GM19395 (cell line): ENCODE data around the gene GON7.
"Not testable (repeated sequence)": the region's sequence is repeated elsewhere in the genome, so short reads cannot be mapped to it uniquely, and the experiment has no call there.

Experiments used
- ATAC-seq: cut with Tn5 transposase; IDR thresholded peaks from one replicate; pipeline ENCODE4 v1.9.1; 2021; ENCODE audit warnings: mild to moderate bottlenecking, moderate library complexity; ENCODE audit not compliant: unreplicated experiment

Gene GON7

GRCh38 chr14:93206793-93207467 lies at the start of gene GON7, which contains the start of gene UBR7:
Gene GON7 (minus strand): TSS chr14:93207065. CDS start chr14:93207037, 28 bp downstream.
Gene UBR7 (plus strand): TSS chr14:93207256. CDS start chr14:93207292, 36 bp downstream.
- ATAC-seq, result peak; percentile 83

- no peak for ATAC-seq
Measured at GRCh38 chr14:93249128-93249831, 42.4 kb upstream of the GON7 start.

GRCh38 chr14:93246534-93246933 lies 39.7 kb upstream of the GON7 start:
- no peak for ATAC-seq

- ATAC-seq, result no peak
Measured at GRCh38 chr14:93245764-93246420, 39.0 kb upstream of the GON7 start.

GRCh38 chr14:93240678-93241000 lies 33.8 kb upstream of the GON7 start:
- ATAC-seq, result no peak

GRCh38 chr14:93239869-93240677 lies 33.2 kb upstream of the GON7 start:
- no peak for ATAC-seq

- no peak for ATAC-seq
Measured at GRCh38 chr14:93234798-93235197, 27.9 kb upstream of the GON7 start.

- ATAC-seq, result not testable (repeated sequence)
Measured at GRCh38 chr14:93233078-93233477, 26.2 kb upstream of the GON7 start.

GRCh38 chr14:93232159-93232558 lies 25.3 kb upstream of the GON7 start:
- ATAC-seq, result no peak

- ATAC-seq, result no peak
Measured at GRCh38 chr14:93231129-93231979, 24.5 kb upstream of the GON7 start.

GRCh38 chr14:93230539-93230938 lies 23.7 kb upstream of the GON7 start:
- no peak for ATAC-seq

GRCh38 chr14:93228550-93228949 lies 21.7 kb upstream of the GON7 start:
- no peak for ATAC-seq

- ATAC-seq, result no peak
Measured at GRCh38 chr14:93223565-93223964, 16.7 kb upstream of the GON7 start.

- ATAC-seq, result no peak
Measured at GRCh38 chr14:93220509-93220908, 13.6 kb upstream of the GON7 start.

- ATAC-seq, result peak; percentile 65
Measured at GRCh38 chr14:93219103-93219726, 12.3 kb upstream of the GON7 start.

- no peak for ATAC-seq
Measured at GRCh38 chr14:93214598-93214997, 7.7 kb upstream of the GON7 start.

- ATAC-seq, result peak; percentile 76
Measured at GRCh38 chr14:93212432-93212831, 5.6 kb upstream of the GON7 start.

- ATAC-seq, result peak; percentile 59
Measured at GRCh38 chr14:93207468-93208308, 823 bp upstream of the GON7 start.

- ATAC-seq, result no peak
Measured at GRCh38 chr14:93201155-93201704, 5.6 kb downstream of the GON7 start.
